DMS 273 treated with DMSO at 0.1 percent for 48 hours (cell line): ENCODE measurements around the gene CLMN.

Experiments used
- DNase-seq: peaks from one replicate; lab custom pipeline; 2025; lab: John Stamatoyannopoulos, UW

The CLMN gene

GRCh38 chr14:95237958-95238340 lies 81.8 kb downstream of the CLMN start:
- no peak for DNase-seq

- no peak for DNase-seq
Observed at GRCh38 chr14:95237121-95237957, 82.4 kb downstream of the CLMN start.

- DNase-seq = no peak
Observed at GRCh38 chr14:95236221-95236620, 83.5 kb downstream of the CLMN start.

GRCh38 chr14:95235767-95236166 lies 83.9 kb downstream of the CLMN start:
- DNase-seq = no peak

- DNase-seq = no peak
Observed at GRCh38 chr14:95235351-95235750, 84.4 kb downstream of the CLMN start.

GRCh38 chr14:95234426-95234825 lies 85.3 kb downstream of the CLMN start:
- DNase-seq = no peak

GRCh38 chr14:95233702-95234241 lies 85.9 kb downstream of the CLMN start:
- no peak for DNase-seq

GRCh38 chr14:95232894-95233584 lies 86.7 kb downstream of the CLMN start:
- no peak for DNase-seq

- DNase-seq = no peak
Observed at GRCh38 chr14:95231966-95232633, 87.6 kb downstream of the CLMN start.

GRCh38 chr14:95229749-95230148 lies 90.0 kb downstream of the CLMN start:
- no peak for DNase-seq

- no peak for DNase-seq
Observed at GRCh38 chr14:95228240-95228639, 91.5 kb downstream of the CLMN start.

GRCh38 chr14:95227279-95227860 lies 92.3 kb downstream of the CLMN start:
- peak; percentile 1 for DNase-seq

GRCh38 chr14:95226801-95227200 lies 92.9 kb downstream of the CLMN start:
- DNase-seq = no peak

GRCh38 chr14:95225251-95225887 lies 94.3 kb downstream of the CLMN start:
- DNase-seq = no peak

GRCh38 chr14:95222870-95223398 lies 96.8 kb downstream of the CLMN start:
- DNase-seq = no peak

GRCh38 chr14:95222151-95222631 lies 97.5 kb downstream of the CLMN start:
- DNase-seq = no peak

- DNase-seq = no peak
Observed at GRCh38 chr14:95221531-95221930, 98.2 kb downstream of the CLMN start.

GRCh38 chr14:95220663-95221231 lies 99.0 kb downstream of the CLMN start:
- DNase-seq = no peak

- DNase-seq = no peak
Observed at GRCh38 chr14:95218472-95219193, 101.1 kb downstream of the CLMN start.

GRCh38 chr14:95218006-95218405 lies 101.7 kb downstream of the CLMN start:
- no peak for DNase-seq
